Middle frontal gyrus (tissue), 1 donor: Measurements from ENCODE around the gene SULT1C2.

Experiments used
- DNase-seq: peaks from one replicate; pipeline ENCODE4 v3.0.0-alpha.2; 2015; ENCODE audit warnings: low spot score; ENCODE audit errors: extremely low spot score

The SULT1C2 gene

DNA sequence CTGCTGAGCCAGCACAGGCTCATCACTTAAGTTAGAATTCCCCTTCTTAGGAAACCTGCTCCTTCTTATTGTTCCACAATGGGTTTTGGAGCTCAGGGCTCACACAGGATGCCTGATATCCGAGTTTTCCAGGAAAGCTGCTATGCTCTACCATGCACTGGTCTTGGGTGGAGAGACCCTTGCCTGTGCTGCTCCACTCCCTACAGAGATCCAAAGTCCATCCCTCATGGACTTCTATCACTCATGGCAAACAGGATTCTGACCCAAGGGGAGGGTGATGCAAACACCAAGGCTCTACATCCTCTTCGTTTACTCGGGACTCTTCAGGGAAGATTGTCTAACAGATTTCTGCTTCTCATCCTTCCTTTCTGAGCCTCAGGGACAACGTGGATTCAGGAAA lies 5.2 kb downstream of the SULT1C2 start:
- no peak for DNase-seq

DNA sequence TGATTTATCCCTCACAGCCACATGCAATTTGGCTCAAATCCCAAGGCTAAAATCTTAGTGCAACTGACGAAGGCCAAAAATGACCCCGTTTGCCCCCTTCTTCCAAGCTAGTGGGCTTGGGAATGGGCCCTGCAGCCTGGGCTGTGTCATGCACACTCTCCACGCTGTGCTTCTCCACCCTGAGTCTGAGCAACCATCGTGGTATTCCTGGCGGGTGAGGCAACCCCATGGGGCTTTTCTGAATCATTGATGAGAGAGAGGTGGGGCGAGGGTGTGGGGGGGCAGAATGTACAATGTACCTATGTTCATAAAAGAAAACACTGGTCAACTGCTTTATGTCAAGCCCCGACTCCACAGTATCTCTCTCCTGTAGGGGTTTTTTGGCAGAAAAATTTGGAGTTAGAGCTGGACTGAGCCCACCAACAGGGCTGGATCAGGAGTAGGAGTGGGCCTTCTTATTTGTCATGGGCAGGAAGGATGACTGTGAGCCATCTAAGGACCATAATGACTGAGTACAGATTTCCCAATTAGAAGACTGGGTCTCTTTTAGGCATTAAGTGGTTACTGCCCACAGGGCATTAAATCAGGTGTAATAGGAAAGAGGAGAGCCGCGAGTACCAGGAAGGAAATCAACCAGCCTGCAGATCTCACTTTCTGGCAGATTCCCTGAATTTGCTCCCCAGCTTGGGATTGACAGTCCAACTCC lies 8.9 kb downstream of the SULT1C2 start:
- DNase-seq = no peak

DNA sequence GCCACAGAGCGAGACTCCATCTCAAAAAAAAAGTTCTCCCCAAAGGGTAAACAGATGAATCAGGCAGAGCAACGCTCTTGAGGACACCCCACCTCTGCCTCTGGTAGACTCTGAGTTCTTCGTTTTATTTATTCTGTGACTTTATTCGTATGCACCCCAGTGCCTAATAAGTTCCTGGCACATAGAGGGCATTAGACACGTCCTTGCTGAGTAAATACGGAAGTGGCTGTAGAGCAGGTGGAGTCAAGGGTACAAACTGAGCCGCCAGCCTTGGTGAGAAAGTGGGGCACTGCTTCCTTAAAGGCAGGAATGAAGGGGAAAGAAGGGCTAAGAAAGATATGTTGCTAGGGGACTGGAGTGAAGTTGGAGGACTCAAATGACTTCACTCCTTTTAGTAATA lies 12.9 kb downstream of the SULT1C2 start:
- DNase-seq = no peak

DNA sequence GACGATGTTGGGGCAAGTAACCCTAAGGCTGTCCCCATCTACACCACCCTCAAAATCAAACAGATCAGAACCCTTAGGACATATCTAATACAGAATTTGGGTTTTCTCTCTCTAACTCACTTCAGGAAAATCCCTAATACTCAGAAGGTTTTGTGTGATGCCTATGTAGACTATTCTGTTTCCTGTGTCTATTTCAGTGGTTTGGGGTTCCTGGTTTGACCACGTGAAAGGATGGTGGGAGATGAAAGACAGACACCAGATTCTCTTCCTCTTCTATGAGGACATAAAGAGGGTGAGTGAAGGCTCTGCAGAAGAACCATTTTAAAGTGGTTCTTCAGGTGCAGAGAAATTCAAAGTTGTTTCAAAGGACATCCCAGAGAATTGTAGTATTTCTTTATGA lies 16.3 kb downstream of the SULT1C2 start:
- no peak for DNase-seq

DNA sequence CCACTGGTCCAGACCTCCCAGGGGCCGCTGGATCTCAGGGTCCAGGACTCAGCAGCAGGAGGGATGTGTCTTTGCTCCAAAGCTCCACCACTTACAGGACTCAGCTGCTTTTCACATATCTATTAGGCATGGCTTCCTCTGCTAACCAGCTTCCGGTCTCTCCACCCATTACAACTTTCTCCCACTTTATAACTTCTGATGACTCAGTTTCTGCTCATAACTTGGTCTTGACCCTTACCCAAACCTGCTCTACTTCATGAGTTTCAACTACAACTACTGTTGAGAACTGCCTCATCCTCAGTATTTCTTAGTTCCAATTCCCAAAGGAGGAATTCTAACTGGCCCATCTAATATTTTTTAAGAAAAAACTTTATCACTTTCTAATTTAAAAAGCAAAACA lies 17.2 kb downstream of the SULT1C2 start:
- no peak for DNase-seq

DNA sequence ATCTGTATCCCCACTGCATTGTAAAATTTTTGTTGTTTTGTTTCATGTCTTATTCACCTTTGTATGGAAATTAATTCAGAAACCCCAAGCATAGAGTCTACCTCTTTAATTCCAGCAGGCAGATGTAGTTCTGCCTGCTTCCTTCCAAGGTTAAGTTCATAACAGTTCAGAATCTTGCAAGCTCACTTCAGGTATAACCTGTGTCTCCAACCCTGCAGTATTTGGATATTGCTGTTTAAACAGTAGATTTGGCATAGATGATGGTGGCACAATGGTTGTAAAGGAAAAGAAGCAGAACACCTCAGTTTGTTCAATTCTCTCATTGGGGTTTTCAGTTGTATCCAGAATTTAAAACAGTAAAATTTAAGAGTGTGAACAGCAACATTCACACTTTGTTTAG lies 21.2 kb downstream of the SULT1C2 start:
- DNase-seq = no peak

DNA sequence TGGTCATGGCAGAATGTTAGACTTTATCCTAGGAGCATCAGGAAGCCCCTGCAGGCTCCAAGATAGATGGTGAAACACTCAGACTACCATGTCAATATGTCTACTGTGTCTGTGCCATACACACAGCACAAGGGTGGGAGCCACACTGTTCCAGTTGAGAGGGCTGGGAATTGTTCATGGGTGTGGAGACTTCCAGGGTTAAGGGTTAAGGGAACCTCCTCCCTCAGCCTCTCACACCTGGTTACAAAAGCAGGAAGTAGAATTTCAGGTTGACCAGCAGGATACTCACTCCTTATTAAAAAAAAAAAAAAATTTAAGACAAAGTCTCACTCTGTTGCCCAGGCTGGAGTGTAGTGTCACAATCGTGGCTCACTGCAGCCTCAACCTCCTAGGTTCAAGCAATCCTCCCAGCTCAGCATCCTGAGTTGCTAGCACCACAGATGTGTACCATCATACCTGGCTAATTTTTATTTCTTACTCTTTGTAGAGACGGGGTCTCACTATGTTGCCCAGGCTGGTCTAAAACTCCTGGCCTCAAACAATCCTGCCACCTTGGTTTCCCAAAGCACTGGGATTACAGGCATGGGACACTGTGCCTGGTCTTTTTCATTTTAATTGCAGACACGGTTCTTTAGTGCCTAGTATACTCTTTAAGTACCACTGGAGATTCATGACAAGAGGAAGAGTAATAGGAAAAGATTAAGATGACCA lies 26.0 kb downstream of the SULT1C2 start:
- DNase-seq = no peak

DNA sequence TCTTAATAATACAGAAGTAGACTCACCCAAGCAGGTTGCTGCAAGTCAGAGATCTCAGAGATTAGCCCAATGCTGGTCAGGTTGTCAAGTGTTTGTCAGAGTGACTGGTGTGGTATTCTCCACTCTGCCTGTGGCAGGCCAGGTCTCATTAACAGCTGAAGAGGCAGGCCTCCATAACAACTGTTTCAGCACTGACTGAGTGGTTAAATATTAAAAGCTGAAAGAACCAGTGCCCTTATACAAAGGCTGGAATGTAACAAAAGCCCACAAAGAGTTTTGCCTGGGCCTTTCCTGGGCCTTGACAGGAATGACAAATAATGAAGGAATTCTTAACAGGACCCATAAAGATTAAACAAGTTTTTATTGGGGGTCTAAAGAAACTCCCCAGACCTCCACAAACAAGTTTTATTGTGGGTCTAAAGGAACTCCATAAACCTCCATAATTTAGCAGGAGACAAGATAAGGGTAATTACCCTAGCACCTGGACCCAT lies 26.8 kb downstream of the SULT1C2 start:
- DNase-seq = no peak

DNA sequence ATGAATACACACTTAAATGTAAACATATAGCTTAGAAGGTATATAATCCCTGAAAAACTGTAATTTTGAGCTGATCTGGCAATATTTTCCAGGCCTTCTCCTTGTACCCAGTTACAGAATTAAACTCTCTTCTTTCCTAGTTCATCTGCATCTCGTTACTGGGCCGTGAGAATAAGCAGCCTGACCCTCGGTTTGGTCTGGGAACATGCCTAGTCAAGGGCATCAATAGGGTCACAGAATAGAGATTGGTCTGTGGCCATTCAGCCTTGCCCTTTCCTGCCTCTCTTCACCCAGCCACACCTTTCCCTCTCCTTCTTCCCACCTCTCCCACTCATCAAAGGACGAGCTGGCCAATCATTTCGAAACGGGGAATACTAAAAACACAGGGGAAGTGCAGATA lies 27.3 kb downstream of the SULT1C2 start:
- DNase-seq = no peak

DNA sequence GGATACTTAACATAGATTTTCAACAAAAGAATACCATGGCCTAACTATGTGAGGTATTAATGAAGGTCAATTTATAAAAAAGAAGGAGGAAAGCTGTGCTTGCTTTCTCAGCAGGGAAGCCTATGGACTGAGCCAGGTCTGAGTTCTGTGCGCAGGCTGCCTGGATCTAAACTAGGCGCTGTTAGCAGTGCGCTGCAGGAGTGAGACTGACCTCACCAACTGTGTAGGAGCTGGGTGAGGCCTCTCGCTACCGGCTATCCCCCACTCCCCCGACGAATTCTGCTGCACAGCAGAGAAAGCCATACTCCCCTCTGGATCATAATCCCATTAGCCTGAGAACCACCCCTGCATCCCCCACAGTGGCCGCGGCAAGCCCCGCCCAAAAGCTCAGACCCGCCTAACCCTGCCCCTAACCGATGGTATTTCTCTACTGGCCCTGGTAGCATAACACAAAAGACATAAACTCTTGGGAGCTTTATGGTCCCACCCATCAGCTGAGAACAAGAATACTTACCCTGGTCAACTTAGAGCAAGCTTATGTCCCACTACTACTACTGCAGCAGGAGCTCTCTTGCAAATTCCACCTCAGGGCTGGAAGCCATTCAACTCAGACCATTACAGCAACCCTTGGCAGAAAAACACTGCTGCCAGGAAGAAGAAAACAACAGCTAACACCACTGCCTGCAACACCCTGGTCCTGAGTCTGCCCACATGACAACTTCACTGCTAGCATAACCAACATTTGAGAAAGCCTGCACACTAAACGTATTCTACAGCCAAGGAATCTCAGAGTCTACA lies 28.0 kb downstream of the SULT1C2 start:
- DNase-seq = no peak

DNA sequence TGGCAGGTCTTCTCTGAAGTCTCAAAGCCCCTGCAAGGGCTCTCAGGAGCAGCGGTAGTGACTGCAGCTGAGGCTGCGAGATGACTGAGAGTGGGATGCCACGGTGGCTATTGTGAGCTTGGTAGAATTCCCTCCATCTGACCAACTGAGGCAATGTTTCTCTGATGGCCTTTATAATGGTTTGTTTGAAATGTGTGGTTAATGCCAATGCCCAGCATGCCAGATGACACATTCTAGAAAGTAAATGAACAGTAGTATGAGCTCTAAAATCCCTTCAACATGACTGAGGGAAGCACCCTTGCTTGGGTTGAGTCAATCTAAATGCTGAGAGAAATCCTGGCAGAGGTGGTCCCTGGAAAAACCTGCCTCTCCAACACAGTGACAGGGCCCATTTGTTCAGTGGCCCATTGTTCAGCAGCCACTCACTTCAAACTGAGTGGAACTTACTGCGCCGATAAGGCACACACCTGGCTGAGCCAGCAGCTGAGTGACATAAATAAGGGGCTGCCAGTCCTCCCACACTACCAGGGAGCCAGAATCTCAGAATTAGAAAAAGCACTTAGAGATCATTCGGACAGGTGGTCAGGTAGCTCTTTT lies 31.7 kb downstream of the SULT1C2 start:
- DNase-seq = no peak

DNA sequence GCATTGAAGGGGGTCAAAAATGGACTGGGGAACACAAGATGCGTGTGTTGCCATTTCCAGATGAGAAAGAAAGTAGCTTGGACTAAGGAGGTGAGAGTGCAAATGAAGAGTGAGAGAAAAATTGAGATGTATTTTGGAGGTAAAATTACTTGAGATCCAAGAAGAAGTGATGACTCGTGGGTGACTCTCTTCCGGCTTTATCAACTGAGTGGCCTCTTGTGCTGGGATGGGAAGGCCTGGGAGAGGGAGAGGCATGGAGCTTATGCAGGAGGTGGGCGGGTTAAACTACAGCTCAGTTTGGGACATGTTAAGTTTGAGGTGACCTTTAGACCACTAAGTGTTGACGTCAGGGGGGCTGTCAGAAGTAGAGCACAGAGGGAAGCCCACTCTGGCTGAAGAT lies 34.9 kb downstream of the SULT1C2 start:
- DNase-seq = no peak

DNA sequence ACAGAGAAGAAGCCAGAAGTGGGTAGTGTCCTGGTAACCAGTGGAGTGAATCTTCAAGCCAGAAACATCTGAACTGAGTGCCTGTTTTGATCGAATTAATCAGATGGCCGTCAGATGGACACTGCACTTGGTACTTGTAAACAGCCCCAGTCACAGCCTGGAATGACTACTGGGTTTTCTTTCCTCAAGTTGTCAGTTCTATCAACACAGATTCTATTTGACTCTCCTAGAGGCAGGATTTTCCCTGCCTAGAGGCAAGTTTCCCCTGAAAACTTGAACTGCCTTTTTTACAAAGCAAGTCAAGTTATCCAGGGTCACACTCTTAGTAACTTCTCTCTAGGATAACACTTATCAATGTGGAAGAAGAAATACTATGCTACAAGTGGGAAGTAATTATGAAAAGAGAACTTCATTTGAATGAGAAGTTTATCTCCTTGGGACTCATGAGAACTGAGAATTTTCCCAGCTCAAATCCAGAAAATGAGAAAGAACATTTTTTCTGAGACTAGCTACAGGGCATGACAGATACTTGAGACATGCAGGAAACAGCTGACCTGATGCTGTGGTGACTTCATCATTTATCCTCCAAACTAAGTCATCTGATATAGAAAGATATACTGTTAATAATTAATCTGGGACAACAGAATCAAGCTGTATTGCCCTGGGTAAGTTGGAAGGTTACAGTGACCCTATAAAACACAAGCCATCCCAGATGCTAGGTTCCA lies 36.0 kb downstream of the SULT1C2 start:
- no peak for DNase-seq

DNA sequence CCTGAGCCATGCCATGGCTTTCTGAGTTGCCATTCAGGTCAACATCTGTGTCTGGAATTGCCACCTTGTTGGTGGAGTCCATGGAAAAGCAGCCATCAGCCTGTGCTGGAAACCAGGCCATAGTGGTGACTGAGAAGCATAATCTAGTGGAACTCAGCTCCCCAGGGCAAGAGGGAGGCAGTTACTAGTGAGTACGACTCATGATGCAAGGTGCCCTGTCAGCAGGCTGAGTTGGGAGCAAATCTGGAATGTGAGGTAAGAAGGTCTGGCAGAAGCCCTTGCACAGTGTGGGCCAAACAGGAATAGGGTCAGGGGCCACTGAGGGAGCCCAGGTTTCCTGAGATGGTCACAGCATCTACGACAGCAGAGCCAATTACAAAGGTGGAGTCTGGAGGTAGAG lies 37.1 kb downstream of the SULT1C2 start:
- DNase-seq = no peak

DNA sequence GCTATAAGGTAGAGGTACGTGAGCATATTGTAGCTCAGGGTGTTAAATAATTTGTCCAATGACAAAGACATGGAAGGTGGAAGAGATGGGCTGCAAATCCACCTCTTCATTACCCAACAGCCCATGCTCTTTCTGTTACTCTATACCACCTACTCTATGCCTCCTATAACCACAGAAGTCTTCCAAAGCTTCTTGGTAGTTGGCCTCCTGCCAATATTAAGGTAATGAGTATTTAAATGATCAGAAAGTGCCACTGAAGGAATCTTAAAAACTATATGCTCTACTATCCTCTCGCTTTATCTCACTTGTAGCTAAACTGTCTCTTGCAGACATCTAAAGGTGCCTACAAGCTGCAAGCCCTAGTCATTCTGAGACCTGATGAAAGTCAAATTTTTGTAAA lies 41.1 kb downstream of the SULT1C2 start:
- DNase-seq = no peak

DNA sequence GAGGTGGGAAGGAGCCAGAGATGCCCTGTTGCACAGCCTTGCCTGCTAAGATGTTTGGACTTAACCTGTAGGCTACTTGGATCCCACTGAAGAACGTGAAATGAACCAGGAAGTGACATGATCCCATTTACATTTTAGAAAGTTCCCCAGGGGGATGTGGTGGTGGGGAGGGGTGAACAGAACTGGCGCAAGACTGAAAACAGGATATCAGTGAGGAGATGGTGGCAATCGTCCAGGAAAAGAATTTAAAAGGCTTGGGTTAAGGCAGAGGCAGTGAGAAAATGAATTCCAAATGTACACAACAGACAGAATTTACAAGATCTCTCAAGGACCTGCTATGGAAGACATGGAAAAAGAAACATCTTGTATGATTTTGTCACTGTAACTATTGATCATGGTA lies 42.3 kb downstream of the SULT1C2 start:
- DNase-seq = no peak

DNA sequence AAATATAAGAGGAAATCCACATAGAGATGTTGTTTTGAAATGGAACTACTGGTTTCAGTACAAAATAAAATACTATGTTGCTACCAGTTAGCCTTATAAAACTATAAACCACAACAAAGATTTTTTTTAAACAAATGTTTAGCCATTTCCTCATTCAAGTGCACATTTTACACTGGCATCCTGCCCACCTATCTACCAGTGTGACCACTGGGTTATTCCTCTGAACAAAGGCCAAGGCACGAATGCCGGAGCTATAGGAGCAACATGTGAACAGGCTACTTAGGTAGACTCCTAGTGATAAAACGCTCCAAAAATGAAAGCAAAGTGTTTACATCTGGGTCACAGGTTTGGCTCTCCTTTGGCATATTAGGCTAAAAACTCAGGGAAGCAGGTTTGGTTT lies 57.3 kb downstream of the SULT1C2 start:
- DNase-seq = no peak

DNA sequence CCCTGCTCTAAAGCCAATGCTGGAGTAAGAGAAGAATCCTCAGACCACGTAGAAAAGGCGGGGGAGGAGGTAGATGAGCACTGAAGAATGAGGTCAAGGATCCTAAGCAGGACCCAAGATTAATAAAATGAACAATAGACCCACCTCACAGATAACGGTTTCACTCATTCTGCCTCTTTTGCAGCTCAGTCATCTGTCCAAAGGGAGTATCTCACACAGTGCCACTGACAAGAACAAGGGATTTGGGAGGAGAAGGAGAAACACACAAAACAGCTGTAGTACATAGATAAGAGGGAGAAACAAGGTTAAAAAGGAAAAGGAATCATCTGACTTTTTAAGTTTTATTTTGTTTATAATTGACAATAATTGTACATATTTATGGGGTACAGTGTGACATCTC lies 58.1 kb downstream of the SULT1C2 start:
- no peak for DNase-seq

DNA sequence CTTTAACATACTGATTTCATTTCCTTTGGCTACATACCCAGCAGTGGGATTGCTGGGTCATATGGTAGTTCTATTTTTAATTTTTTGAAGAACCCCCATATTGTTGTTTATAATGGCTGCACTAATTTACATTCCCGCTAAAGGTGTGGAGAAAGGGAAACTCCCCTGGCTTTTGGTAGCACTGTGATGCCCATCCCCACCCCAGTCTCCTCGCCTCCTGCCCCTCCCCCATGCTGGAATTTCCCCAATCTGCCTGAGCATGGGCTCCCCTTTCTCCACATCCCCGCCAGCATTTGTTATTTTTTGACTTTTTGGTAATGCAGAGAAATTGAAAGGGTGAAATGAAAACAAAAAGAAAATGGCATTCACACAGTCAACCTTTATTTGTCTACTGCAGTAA lies 59.1 kb downstream of the SULT1C2 start:
- DNase-seq = no peak

DNA sequence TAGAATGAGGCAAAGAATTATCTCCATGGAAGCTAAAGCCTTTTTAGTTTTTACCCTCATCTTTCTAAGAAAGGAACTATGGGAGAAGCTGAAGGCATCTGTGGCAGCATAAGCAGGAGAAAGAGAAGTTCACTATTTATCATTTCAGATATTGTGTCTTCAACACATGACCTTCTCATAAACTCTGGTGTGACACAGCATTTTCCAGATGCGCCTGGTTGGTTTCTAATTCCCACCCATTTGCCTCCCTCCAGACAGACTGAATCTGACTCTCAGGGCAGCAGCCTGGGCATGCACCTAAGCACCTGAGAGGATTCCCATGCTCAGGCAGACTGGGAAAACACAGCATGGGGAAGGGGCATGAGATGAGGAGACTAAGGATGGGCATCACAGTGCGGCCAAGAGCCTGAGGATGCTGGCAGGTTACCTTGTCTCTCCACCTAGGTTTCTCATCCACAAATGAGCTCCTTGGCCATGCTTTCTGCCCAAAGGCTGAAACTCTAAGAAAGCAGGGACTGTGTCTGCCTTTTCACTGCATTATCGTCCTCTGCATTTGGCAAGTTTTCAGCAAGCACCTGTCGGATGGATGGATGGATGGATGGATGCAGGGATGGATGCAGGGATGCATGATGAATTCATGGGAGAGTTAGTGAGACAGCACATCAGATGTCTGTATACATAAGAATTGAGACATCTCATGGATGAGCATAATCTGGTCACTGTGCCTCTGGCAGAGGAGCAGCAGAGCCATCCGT lies 60.3 kb downstream of the SULT1C2 start:
- DNase-seq = no peak

DNA sequence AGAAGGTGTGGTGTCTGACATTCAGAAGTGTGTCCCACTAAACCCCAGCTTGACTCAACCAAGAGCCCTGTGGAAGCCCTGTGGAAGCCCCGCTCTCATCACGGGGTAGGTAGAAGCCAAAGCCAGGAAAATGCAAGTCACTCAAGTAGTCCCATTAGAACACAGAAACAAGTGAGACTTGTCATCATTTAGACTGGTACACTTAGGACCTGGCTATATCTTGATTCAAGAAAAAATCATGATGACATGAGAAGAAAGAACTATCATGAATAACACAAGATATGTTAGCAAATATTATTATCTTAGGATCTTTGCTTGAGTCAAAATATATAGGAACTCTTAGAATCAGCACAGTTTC lies 60.9 kb downstream of the SULT1C2 start:
- no peak for DNase-seq
